ENCODE results near the gene PGAP6. TPM values are rescaled to one million over a fixed set of nuclear protein-coding genes. Genes with fewer than 3 reads are reported as not detected.
A peak's percentile ranks its signal among the peaks of the same experiment; 100 is the strongest.

The PGAP6 gene
- total and polyA plus RNA-seq, 2 of the 13 experiments (the other 11 are each of a cell fraction or from before 2014, with no cell fraction given): 52.7 to 136 TPM

GRCh38 chr16:342455-343213, 39.1 kb downstream of the PGAP6 start (continued):
- TF ChIP-seq, protein P1, sequence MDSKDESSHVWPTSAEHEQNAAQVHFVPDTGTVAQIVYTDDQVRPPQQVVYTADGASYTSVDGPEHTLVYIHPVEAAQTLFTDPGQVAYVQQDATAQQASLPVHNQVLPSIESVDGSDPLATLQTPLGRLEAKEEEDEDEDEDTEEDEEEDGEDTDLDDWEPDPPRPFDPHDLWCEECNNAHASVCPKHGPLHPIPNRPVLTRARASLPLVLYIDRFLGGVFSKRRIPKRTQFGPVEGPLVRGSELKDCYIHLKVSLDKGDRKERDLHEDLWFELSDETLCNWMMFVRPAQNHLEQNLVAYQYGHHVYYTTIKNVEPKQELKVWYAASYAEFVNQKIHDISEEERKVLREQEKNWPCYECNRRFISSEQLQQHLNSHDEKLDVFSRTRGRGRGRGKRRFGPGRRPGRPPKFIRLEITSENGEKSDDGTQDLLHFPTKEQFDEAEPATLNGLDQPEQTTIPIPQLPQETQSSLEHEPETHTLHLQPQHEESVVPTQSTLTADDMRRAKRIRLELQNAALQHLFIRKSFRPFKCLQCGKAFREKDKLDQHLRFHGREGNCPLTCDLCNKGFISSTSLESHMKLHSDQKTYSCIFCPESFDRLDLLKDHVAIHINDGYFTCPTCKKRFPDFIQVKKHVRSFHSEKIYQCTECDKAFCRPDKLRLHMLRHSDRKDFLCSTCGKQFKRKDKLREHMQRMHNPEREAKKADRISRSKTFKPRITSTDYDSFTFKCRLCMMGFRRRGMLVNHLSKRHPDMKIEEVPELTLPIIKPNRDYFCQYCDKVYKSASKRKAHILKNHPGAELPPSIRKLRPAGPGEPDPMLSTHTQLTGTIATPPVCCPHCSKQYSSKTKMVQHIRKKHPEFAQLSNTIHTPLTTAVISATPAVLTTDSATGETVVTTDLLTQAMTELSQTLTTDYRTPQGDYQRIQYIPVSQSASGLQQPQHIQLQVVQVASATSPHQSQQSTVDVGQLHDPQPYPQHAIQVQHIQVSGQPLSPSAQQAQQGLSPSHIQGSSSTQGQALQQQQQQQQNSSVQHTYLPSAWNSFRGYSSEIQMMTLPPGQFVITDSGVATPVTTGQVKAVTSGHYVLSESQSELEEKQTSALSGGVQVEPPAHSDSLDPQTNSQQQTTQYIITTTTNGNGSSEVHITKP (CRISPR knock-in tag; IDR thresholded peaks at IDR 0.05; ENCODE audit: low read depth): no peak
- TF ChIP-seq FLYWCH1 (CRISPR knock-in tag; IDR thresholded peaks at IDR 0.05) (peak; percentile 82; the same call in 1 of the 2 replicates), MEIS1 (CRISPR knock-in tag; IDR thresholded peaks at IDR 0.05; ENCODE audit: borderline replicate concordance) (no peak), ZNF7 (CRISPR knock-in tag; IDR thresholded peaks at IDR 0.05) (no peak), ZNF530 (CRISPR knock-in tag; IDR thresholded peaks at IDR 0.05; ENCODE audit: low read depth) (no peak), ZNF674 (CRISPR knock-in tag; IDR thresholded peaks at IDR 0.05; ENCODE audit: low read depth) (no peak), STAT6 (CRISPR knock-in tag; IDR thresholded peaks at IDR 0.05; ENCODE audit: borderline replicate concordance) (no peak), WIZ (CRISPR knock-in tag; IDR thresholded peaks at IDR 0.05) (no peak), ZNF224 (CRISPR knock-in tag; IDR thresholded peaks at IDR 0.05) (peak; percentile 86; the same call in 1 of the 2 replicates), BORCS8-MEF2B (CRISPR knock-in tag; IDR thresholded peaks at IDR 0.05) (no peak; the same call in 1 of the 2 replicates), ONECUT2 (CRISPR knock-in tag; IDR thresholded peaks at IDR 0.05) (no peak), PHF5A (CRISPR knock-in tag; IDR thresholded peaks at IDR 0.05; ENCODE audit: low read depth, unreplicated experiment) (peak; percentile 81)
- TF ChIP-seq, protein P2, sequence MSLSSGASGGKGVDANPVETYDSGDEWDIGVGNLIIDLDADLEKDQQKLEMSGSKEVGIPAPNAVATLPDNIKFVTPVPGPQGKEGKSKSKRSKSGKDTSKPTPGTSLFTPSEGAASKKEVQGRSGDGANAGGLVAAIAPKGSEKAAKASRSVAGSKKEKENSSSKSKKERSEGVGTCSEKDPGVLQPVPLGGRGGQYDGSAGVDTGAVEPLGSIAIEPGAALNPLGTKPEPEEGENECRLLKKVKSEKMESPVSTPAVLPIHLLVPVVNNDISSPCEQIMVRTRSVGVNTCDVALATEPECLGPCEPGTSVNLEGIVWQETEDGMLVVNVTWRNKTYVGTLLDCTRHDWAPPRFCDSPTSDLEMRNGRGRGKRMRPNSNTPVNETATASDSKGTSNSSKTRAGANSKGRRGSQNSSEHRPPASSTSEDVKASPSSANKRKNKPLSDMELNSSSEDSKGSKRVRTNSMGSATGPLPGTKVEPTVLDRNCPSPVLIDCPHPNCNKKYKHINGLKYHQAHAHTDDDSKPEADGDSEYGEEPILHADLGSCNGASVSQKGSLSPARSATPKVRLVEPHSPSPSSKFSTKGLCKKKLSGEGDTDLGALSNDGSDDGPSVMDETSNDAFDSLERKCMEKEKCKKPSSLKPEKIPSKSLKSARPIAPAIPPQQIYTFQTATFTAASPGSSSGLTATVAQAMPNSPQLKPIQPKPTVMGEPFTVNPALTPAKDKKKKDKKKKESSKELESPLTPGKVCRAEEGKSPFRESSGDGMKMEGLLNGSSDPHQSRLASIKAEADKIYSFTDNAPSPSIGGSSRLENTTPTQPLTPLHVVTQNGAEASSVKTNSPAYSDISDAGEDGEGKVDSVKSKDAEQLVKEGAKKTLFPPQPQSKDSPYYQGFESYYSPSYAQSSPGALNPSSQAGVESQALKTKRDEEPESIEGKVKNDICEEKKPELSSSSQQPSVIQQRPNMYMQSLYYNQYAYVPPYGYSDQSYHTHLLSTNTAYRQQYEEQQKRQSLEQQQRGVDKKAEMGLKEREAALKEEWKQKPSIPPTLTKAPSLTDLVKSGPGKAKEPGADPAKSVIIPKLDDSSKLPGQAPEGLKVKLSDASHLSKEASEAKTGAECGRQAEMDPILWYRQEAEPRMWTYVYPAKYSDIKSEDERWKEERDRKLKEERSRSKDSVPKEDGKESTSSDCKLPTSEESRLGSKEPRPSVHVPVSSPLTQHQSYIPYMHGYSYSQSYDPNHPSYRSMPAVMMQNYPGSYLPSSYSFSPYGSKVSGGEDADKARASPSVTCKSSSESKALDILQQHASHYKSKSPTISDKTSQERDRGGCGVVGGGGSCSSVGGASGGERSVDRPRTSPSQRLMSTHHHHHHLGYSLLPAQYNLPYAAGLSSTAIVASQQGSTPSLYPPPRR (CRISPR knock-in tag; IDR thresholded peaks at IDR 0.05; ENCODE audit: borderline replicate concordance): peak; percentile 68; the same call in 1 of the 2 replicates
- TF ChIP-seq, protein P3, sequence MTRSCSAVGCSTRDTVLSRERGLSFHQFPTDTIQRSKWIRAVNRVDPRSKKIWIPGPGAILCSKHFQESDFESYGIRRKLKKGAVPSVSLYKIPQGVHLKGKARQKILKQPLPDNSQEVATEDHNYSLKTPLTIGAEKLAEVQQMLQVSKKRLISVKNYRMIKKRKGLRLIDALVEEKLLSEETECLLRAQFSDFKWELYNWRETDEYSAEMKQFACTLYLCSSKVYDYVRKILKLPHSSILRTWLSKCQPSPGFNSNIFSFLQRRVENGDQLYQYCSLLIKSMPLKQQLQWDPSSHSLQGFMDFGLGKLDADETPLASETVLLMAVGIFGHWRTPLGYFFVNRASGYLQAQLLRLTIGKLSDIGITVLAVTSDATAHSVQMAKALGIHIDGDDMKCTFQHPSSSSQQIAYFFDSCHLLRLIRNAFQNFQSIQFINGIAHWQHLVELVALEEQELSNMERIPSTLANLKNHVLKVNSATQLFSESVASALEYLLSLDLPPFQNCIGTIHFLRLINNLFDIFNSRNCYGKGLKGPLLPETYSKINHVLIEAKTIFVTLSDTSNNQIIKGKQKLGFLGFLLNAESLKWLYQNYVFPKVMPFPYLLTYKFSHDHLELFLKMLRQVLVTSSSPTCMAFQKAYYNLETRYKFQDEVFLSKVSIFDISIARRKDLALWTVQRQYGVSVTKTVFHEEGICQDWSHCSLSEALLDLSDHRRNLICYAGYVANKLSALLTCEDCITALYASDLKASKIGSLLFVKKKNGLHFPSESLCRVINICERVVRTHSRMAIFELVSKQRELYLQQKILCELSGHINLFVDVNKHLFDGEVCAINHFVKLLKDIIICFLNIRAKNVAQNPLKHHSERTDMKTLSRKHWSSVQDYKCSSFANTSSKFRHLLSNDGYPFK (CRISPR knock-in tag; IDR thresholded peaks at IDR 0.05; ENCODE audit: borderline replicate concordance): peak; percentile 65; the same call in 1 of the 2 replicates
